Measurements from ENCODE around the gene GPC5.

The GPC5 gene

GRCh38 chr13:91868351-91868750 lies 469.9 kb downstream of the GPC5 start:
- CTCF ChIA-PET, result no interaction called here
- DNase-seq (ENCODE audit: extremely low spot score), result no peak
- POLR2A ChIA-PET, result no interaction called here
- TF ChIP-seq CTBP1 (IDR thresholded peaks at IDR 0.05; ENCODE audit: borderline replicate concordance) (no peak), TARDBP (IDR thresholded peaks at IDR 0.05) (no peak), FOXK2 (IDR thresholded peaks at IDR 0.05) (no peak), FOXM1 (IDR thresholded peaks at IDR 0.05; ENCODE audit: borderline replicate concordance) (no peak), NFRKB (IDR thresholded peaks at IDR 0.05) (no peak), ZNF384 (IDR thresholded peaks at IDR 0.05) (no peak), L3MBTL2 (conservative IDR thresholded peaks at IDR 0.05) (no peak), FOXA1 (IDR thresholded peaks at IDR 0.05) (no peak), HDGF (IDR thresholded peaks at IDR 0.05; ENCODE audit: borderline replicate concordance) (no peak), ELF4 (IDR thresholded peaks at IDR 0.05) (no peak), ARNT (IDR thresholded peaks at IDR 0.05) (no peak), SP1 (IDR thresholded peaks at IDR 0.05) (no peak), LEF1 (IDR thresholded peaks at IDR 0.05; ENCODE audit: borderline replicate concordance) (no peak), SUZ12 (IDR thresholded peaks at IDR 0.05) (no peak), BHLHE40 (IDR thresholded peaks at IDR 0.05; ENCODE audit: borderline replicate concordance) (no peak)
- TF ChIP-seq, protein P1, sequence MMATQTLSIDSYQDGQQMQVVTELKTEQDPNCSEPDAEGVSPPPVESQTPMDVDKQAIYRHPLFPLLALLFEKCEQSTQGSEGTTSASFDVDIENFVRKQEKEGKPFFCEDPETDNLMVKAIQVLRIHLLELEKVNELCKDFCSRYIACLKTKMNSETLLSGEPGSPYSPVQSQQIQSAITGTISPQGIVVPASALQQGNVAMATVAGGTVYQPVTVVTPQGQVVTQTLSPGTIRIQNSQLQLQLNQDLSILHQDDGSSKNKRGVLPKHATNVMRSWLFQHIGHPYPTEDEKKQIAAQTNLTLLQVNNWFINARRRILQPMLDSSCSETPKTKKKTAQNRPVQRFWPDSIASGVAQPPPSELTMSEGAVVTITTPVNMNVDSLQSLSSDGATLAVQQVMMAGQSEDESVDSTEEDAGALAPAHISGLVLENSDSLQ (IDR thresholded peaks at IDR 0.05), result no peak

DNA sequence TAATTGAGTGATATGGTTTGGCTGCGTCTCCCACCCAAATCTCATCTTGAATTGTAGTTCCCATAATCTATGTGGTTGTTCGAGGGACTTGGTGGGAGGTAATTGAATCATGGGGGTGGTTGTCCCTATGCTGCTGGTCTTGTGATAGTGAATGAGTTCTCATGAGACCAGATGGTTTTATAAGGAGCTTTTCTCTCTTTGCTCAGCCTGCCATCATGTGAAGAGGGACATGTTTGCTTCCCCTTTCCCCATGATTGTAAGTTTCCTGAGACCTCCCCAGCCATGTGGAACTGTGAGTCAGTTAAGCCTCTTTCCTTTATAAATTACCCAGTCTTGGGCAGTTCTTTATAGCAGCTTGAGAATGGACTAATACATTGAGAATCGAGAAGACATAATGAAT lies 480.1 kb downstream of the GPC5 start:
- no peak for DNase-seq (ENCODE audit: extremely low spot score)
- POLR2A ChIA-PET, result interaction anchor here (0.6 kb wide), 1 partner anchor 1350 kb away, joined by 3 read pairs; no protein-coding TSS in a partner anchor
- CTCF ChIA-PET, result no interaction called here
- no peak for TF ChIP-seq ZNF384 (IDR thresholded peaks at IDR 0.05)
- TF ChIP-seq FOXM1 (IDR thresholded peaks at IDR 0.05; ENCODE audit: borderline replicate concordance), result no peak
- TF ChIP-seq ARNT (IDR thresholded peaks at IDR 0.05), result no peak
- TF ChIP-seq L3MBTL2 (conservative IDR thresholded peaks at IDR 0.05), result no peak
- TF ChIP-seq TARDBP (IDR thresholded peaks at IDR 0.05), result no peak
- TF ChIP-seq, protein P1 (IDR thresholded peaks at IDR 0.05), result no peak
- TF ChIP-seq CTBP1 (IDR thresholded peaks at IDR 0.05; ENCODE audit: borderline replicate concordance), result no peak
- no peak for TF ChIP-seq SUZ12 (IDR thresholded peaks at IDR 0.05)
- no peak for TF ChIP-seq FOXK2 (IDR thresholded peaks at IDR 0.05)
- TF ChIP-seq BHLHE40 (IDR thresholded peaks at IDR 0.05; ENCODE audit: borderline replicate concordance), result no peak

DNA sequence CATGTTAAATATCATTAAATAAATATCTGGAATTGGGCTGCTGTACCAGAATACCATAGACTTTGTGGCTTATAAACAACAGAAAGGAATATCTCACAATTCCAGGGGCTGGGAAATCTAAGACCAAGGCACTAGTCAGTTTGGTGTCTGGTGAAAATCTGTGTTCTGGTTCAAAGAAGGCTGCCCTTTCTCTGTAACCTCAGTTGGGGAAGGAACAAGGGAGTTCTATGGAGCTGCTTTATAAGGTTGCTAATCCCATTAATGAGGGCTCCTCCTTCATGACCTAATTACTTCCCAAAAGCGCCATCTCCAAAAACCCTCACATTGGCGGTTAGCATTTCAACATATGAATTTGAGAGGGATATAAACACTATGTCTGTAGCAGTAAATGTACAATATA lies 480.9 kb downstream of the GPC5 start:
- TF ChIP-seq, protein P1 (IDR thresholded peaks at IDR 0.05), result no peak
- no peak for TF ChIP-seq ZNF384 (IDR thresholded peaks at IDR 0.05)
- TF ChIP-seq BHLHE40 (IDR thresholded peaks at IDR 0.05; ENCODE audit: borderline replicate concordance), result no peak
- no peak for DNase-seq (ENCODE audit: extremely low spot score)
- POLR2A ChIA-PET, result no interaction called here
- CTCF ChIA-PET, result no interaction called here

- CTCF ChIA-PET, result no interaction called here
- POLR2A ChIA-PET, result no interaction called here
- TF ChIP-seq FOXM1 (IDR thresholded peaks at IDR 0.05; ENCODE audit: borderline replicate concordance) (no peak), TARDBP (IDR thresholded peaks at IDR 0.05) (no peak), ARNT (IDR thresholded peaks at IDR 0.05) (no peak), LEF1 (IDR thresholded peaks at IDR 0.05; ENCODE audit: borderline replicate concordance) (no peak), ELF4 (IDR thresholded peaks at IDR 0.05) (no peak), SUZ12 (IDR thresholded peaks at IDR 0.05) (no peak), L3MBTL2 (conservative IDR thresholded peaks at IDR 0.05) (no peak), BHLHE40 (IDR thresholded peaks at IDR 0.05; ENCODE audit: borderline replicate concordance) (no peak), CTBP1 (IDR thresholded peaks at IDR 0.05; ENCODE audit: borderline replicate concordance) (no peak), FOXK2 (IDR thresholded peaks at IDR 0.05) (no peak), ZNF384 (IDR thresholded peaks at IDR 0.05) (no peak), NFRKB (IDR thresholded peaks at IDR 0.05) (no peak), FOXA1 (IDR thresholded peaks at IDR 0.05) (no peak), HDGF (IDR thresholded peaks at IDR 0.05; ENCODE audit: borderline replicate concordance) (no peak)
- TF ChIP-seq, protein P1 (IDR thresholded peaks at IDR 0.05), result no peak
These were observed 484.5 kb downstream of the GPC5 start for GRCh38 chr13:91882918-91883317.

DNA sequence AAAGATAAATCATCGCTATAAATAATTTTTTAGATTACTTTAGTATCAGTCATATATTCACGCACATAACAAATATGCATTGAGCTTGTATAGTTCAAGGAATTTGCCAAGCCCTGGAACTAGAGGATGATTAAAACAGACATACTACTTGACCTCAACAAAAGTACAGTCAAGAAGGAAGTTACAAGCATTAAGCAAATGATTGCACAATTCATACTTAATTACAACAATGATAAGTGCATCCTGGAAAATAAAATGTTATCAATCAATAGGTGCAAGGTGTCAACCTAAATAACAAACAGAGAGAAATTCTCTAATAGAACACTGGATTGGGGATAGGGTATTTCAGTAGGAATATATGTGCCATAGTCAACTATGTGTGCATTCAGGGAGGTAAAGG lies 491.2 kb downstream of the GPC5 start:
- CTCF ChIA-PET, result no interaction called here
- TF ChIP-seq SP1 (IDR thresholded peaks at IDR 0.05) (no peak), ARNT (IDR thresholded peaks at IDR 0.05) (no peak), SUZ12 (IDR thresholded peaks at IDR 0.05) (no peak)
- no peak for DNase-seq (ENCODE audit: extremely low spot score)
- POLR2A ChIA-PET, result no interaction called here

More at GRCh38 chr13:91882918-91883317, 484.5 kb downstream of the GPC5 start:
- no peak for DNase-seq (ENCODE audit: extremely low spot score)

DNA sequence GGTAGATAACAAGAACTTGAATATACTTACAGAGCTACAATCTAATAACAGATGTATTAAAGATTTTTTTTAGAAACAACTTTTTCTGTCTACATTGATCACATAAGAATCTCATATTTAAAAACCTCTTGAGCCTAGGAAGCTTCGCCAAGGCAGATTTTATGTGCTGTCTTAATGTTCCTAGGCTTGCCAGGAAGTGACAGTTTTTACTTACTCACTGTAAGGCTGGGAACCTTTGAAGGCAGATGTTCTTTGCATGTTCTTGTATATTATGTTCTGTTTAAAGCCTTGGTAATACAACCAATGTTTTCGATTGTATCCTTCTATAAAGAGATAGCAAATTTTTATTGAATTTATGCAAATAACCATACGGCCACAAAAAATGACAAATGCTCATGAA lies 492.7 kb downstream of the GPC5 start:
- CTCF ChIA-PET, result interaction anchor here (1.1 kb wide), 1 partner anchor 55 kb away, joined by 6 read pairs; no protein-coding TSS in a partner anchor
- POLR2A ChIA-PET, result no interaction called here
- TF ChIP-seq NFRKB (IDR thresholded peaks at IDR 0.05) (no peak), FOXK2 (IDR thresholded peaks at IDR 0.05) (no peak), ZNF384 (IDR thresholded peaks at IDR 0.05) (no peak), HDGF (IDR thresholded peaks at IDR 0.05; ENCODE audit: borderline replicate concordance) (no peak), ARNT (IDR thresholded peaks at IDR 0.05) (no peak), FOXM1 (IDR thresholded peaks at IDR 0.05; ENCODE audit: borderline replicate concordance) (no peak), L3MBTL2 (conservative IDR thresholded peaks at IDR 0.05) (no peak), TARDBP (IDR thresholded peaks at IDR 0.05) (no peak), CTBP1 (IDR thresholded peaks at IDR 0.05; ENCODE audit: borderline replicate concordance) (no peak), BHLHE40 (IDR thresholded peaks at IDR 0.05; ENCODE audit: borderline replicate concordance) (no peak)
- TF ChIP-seq, protein P1 (IDR thresholded peaks at IDR 0.05), result no peak
- DNase-seq (ENCODE audit: extremely low spot score), result no peak

Data from HEK293T (cell line).